HepG2 (cell line): ENCODE results near the gene HECTD4. TPM values are rescaled to one million over a fixed set of nuclear protein-coding genes. Genes with fewer than 3 reads are reported as not detected.

Experiments used
- ARHGAP35 ChIP-seq: sonication (generic); formaldehyde crosslinking; IDR thresholded peaks from 2 replicates; pipeline ENCODE4 v1.9.0; 2022; ENCODE audit warnings: mild to moderate bottlenecking, inconsistent platforms, moderate library complexity, missing genetic modification reagents, borderline replicate concordance
- CAMTA2 ChIP-seq: sonication (generic); formaldehyde crosslinking; IDR thresholded peaks from 2 replicates; pipeline ENCODE4 v1.4.0; 2020; ENCODE audit warnings: mild to moderate bottlenecking, missing genetic modification reagents, borderline replicate concordance
- CHD4 ChIP-seq: fragments of 200-600 bp; sonication (generic); IDR thresholded peaks from 2 replicates; pipeline ENCODE4 v1.7.0; 2017; ENCODE audit warnings: mild to moderate bottlenecking, low read length, borderline replicate concordance
- GATA4 ChIP-seq: sonication (generic); IDR thresholded peaks from 2 replicates; pipeline ENCODE4 v1.6.1; 2016; ENCODE audit warnings: antibody characterized with exemption, low read depth, borderline replicate concordance
- KAT2B ChIP-seq: fragments of 150-350 bp; IDR thresholded peaks from 2 replicates; pipeline ENCODE4 v1.6.1; 2014; ENCODE audit warnings: low read depth, low read length, borderline replicate concordance
- KDM6A ChIP-seq: IDR thresholded peaks from 2 replicates; pipeline ENCODE4 v1.6.1; 2016; ENCODE audit warnings: low read depth
- KMT2A ChIP-seq: sonication (generic); formaldehyde crosslinking; IDR thresholded peaks from 2 replicates; pipeline ENCODE4 v1.4.0; 2020; ENCODE audit warnings: missing genetic modification reagents
- MZF1 ChIP-seq: sonication (generic); formaldehyde crosslinking; IDR thresholded peaks from 2 replicates; pipeline ENCODE4 v1.8.1; 2023; ENCODE audit warnings: mild to moderate bottlenecking, missing genetic modification reagents, borderline replicate concordance
- PHF5A ChIP-seq: IDR thresholded peaks from one replicate; pipeline ENCODE4 v1.6.1; 2018; ENCODE audit warnings: low read depth, missing genetic modification reagents; ENCODE audit not compliant: unreplicated experiment
- SNRNP70 ChIP-seq: fragments of 200-400 bp; formaldehyde crosslinking; IDR thresholded peaks from 2 replicates; pipeline ENCODE4 v1.6.1; 2017; ENCODE audit warnings: mild to moderate bottlenecking, low read depth, low read length, moderate library complexity
- SRSF9 ChIP-seq: fragments of 200-400 bp; formaldehyde crosslinking; IDR thresholded peaks from 2 replicates; pipeline ENCODE4 v1.6.1; 2018; ENCODE audit warnings: borderline replicate concordance, mild to moderate bottlenecking, low read depth, low read length; ENCODE audit not compliant: insufficient read depth, poor library complexity, severe bottlenecking
- U2AF2 ChIP-seq: fragments of 200-400 bp; formaldehyde crosslinking; IDR thresholded peaks from 2 replicates; pipeline ENCODE4 v1.6.1; 2017; ENCODE audit warnings: low read depth, mild to moderate bottlenecking, low read length
- ZBTB49 ChIP-seq: sonication (generic); formaldehyde crosslinking; IDR thresholded peaks from 2 replicates; pipeline ENCODE4 v1.4.0; 2020; ENCODE audit warnings: missing genetic modification reagents, borderline replicate concordance
- ZBTB8A ChIP-seq: sonication (generic); formaldehyde crosslinking; IDR thresholded peaks from 2 replicates; pipeline ENCODE4 v1.4.0; 2020; ENCODE audit warnings: mild to moderate bottlenecking, low read depth, missing genetic modification reagents, borderline replicate concordance
- ZMYM4 ChIP-seq: sonication (generic); formaldehyde crosslinking; IDR thresholded peaks from 2 replicates; pipeline ENCODE4 v1.8.1; 2023; ENCODE audit warnings: mild to moderate bottlenecking, missing genetic modification reagents
- ZNF503 ChIP-seq: sonication (generic); formaldehyde crosslinking; IDR thresholded peaks from 2 replicates; pipeline ENCODE4 v1.4.0; 2020; ENCODE audit warnings: missing genetic modification reagents
- polyA plus RNA-seq, 8 experiments: library from polyadenylated mRNA; depleted of rRNA in 3 of 8; stranded (reverse) in 7 of 8; unstranded in 1 of 8; fragments of >200 nt; fragmentation: Illumina TruSeq in 4 of 8; extraction: Trizol in 4 of 8; gene quantifications; 2 replicates each; pipeline versions ENCODE4 v1.2.1 to v1.2.3, GENCODE V29; 2011 to 2016; ENCODE audit warnings: low read depth in 4 of 8, missing spikeins in 1 of 8, mixed read lengths in 1 of 8; ENCODE audit not compliant: insufficient read depth in 1 of 8
- total RNA-seq, 5 experiments: library from RNA; depleted of rRNA; stranded (reverse); fragments of >200 nt; fragmentation: Illumina TruSeq; extraction: Trizol; gene quantifications; 2 replicates each; pipeline ENCODE4 v1.2.3, GENCODE V29; 2016; ENCODE audit warnings: low read depth in 1 of 5
- TF ChIP-seq, protein P1 (sequence below): sonication (generic); formaldehyde crosslinking; IDR thresholded peaks from 2 replicates; pipeline ENCODE4 v1.4.0; 2020; ENCODE audit warnings: missing genetic modification reagents
- TF ChIP-seq, protein P2 (sequence below): IDR thresholded peaks from 2 replicates; pipeline ENCODE4 v1.4.0; 2020; ENCODE audit warnings: mild to moderate bottlenecking, missing genetic modification reagents

The HECTD4 gene
- total and polyA plus RNA-seq, 2 of the 13 experiments (the other 11 are each of a cell fraction or from before 2014, with no cell fraction given), result 9.0 to 11.4 TPM

DNA sequence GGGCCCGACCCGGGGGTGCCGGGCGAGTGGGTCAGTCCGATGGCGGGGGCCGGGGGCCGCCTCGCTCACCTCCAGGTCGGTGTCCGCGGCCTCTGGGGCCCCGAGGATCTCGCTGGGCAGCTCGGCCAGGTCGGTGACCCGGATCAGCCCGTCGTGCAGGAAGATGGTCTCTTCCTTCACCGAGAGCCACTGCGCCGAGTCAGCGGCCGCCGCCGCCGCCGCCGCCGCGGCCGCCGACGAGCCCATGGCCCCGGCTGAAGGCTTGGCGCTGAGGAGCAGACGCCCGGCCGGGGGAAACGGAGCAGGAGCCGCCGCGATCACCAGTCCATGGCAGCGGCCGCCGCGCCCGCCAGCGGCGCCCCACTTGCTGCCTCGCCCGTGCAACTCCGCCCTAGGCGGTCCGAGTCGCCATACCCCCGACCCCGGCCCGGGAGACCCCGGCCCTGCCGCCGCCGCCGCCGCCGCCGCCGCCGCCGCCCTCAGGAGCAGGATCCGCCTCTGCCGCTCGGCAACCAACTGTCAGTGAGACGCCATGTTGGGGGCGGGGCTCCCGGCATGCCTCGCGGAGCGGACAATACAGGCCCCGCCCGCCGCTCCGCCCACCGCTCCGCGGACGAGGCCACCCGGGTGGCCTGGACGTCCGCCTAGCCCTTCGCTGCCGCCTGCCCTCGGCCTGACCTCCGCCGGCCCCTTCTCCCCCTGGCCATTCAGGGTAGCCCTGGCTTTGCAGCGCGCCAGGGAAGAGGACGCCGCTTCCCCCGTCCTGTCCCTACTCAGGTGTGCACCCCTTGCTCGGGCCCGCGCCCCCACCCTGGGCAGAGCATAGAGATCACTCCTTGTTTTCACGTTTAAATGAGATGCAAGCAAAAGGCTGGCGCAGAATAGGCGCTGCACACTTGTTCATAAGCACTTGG, at the start of gene HECTD4 (continued):
- TF ChIP-seq ZBTB49 (CRISPR knock-in tag) (no peak), PHF5A (no peak), U2AF2 (no peak), ARHGAP35 (CRISPR knock-in tag) (peak; percentile 38; the same call in 1 of the 2 replicates), KAT2B (no peak), KMT2A (CRISPR knock-in tag) (peak; percentile 76; the same call in 1 of the 2 replicates), CHD4 (no peak), ZNF503 (CRISPR knock-in tag) (no peak), SRSF9 (no peak), ZMYM4 (CRISPR knock-in tag) (peak; percentile 78), SNRNP70 (no peak), MZF1 (no peak), GATA4 (peak; percentile 48; the same call in 1 of the 2 replicates), ZBTB8A (no peak), CAMTA2 (CRISPR knock-in tag) (no peak), KDM6A (CRISPR knock-in tag) (no peak; the same call in 1 of the 2 replicates)
- TF ChIP-seq, protein P1, sequence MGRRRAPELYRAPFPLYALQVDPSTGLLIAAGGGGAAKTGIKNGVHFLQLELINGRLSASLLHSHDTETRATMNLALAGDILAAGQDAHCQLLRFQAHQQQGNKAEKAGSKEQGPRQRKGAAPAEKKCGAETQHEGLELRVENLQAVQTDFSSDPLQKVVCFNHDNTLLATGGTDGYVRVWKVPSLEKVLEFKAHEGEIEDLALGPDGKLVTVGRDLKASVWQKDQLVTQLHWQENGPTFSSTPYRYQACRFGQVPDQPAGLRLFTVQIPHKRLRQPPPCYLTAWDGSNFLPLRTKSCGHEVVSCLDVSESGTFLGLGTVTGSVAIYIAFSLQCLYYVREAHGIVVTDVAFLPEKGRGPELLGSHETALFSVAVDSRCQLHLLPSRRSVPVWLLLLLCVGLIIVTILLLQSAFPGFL (CRISPR knock-in tag), result no peak
- TF ChIP-seq, protein P2, sequence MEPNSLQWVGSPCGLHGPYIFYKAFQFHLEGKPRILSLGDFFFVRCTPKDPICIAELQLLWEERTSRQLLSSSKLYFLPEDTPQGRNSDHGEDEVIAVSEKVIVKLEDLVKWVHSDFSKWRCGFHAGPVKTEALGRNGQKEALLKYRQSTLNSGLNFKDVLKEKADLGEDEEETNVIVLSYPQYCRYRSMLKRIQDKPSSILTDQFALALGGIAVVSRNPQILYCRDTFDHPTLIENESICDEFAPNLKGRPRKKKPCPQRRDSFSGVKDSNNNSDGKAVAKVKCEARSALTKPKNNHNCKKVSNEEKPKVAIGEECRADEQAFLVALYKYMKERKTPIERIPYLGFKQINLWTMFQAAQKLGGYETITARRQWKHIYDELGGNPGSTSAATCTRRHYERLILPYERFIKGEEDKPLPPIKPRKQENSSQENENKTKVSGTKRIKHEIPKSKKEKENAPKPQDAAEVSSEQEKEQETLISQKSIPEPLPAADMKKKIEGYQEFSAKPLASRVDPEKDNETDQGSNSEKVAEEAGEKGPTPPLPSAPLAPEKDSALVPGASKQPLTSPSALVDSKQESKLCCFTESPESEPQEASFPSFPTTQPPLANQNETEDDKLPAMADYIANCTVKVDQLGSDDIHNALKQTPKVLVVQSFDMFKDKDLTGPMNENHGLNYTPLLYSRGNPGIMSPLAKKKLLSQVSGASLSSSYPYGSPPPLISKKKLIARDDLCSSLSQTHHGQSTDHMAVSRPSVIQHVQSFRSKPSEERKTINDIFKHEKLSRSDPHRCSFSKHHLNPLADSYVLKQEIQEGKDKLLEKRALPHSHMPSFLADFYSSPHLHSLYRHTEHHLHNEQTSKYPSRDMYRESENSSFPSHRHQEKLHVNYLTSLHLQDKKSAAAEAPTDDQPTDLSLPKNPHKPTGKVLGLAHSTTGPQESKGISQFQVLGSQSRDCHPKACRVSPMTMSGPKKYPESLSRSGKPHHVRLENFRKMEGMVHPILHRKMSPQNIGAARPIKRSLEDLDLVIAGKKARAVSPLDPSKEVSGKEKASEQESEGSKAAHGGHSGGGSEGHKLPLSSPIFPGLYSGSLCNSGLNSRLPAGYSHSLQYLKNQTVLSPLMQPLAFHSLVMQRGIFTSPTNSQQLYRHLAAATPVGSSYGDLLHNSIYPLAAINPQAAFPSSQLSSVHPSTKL (CRISPR knock-in tag), result peak; percentile 49
